ENCODE data around the gene FABP2.
"Not testable (repeated sequence)": the region's sequence is repeated elsewhere in the genome, so short reads cannot be mapped to it uniquely, and the experiment has no call there.

DNA sequence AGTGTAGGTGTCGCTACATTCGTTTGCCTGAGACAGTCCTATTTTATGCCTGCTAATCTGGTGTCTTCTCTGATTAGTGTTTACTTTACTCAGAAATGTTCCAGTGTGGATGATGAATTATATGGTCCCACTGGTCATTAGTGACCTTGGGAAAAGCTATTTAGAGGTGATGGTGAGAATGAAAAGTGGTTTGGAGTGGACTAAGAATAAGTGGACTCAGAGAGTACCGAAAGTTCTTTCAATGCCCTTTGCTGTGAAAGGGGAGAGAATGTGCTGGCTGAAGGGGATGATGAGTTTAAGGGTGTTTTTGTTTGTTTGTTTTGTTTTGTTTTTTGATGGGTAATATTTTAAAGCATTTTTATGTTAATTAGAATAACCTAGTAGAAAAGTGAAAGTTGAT, 40.5 kb upstream of the FABP2 start:
- TF ChIP-seq, protein P1, sequence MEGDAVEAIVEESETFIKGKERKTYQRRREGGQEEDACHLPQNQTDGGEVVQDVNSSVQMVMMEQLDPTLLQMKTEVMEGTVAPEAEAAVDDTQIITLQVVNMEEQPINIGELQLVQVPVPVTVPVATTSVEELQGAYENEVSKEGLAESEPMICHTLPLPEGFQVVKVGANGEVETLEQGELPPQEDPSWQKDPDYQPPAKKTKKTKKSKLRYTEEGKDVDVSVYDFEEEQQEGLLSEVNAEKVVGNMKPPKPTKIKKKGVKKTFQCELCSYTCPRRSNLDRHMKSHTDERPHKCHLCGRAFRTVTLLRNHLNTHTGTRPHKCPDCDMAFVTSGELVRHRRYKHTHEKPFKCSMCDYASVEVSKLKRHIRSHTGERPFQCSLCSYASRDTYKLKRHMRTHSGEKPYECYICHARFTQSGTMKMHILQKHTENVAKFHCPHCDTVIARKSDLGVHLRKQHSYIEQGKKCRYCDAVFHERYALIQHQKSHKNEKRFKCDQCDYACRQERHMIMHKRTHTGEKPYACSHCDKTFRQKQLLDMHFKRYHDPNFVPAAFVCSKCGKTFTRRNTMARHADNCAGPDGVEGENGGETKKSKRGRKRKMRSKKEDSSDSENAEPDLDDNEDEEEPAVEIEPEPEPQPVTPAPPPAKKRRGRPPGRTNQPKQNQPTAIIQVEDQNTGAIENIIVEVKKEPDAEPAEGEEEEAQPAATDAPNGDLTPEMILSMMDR (conservative IDR thresholded peaks at IDR 0.05; ENCODE audit: low read depth in 2 of 2): not testable (repeated sequence)
- TF ChIP-seq EZH2 (IDR thresholded peaks at IDR 0.05; ENCODE audit: low read depth, unreplicated experiment); CREB1 (CRISPR knock-in tag; IDR thresholded peaks at IDR 0.05; ENCODE audit: low read depth); EZH2phosphoT487 (IDR thresholded peaks at IDR 0.05; ENCODE audit: unreplicated experiment); JUNB (IDR thresholded peaks at IDR 0.05; ENCODE audit: unreplicated experiment); POLR2AphosphoS5 (IDR thresholded peaks at IDR 0.05; ENCODE audit: low read depth); ZNF114 (CRISPR knock-in tag; IDR thresholded peaks at IDR 0.05): not testable (repeated sequence)
- TF ChIP-seq, protein P2, sequence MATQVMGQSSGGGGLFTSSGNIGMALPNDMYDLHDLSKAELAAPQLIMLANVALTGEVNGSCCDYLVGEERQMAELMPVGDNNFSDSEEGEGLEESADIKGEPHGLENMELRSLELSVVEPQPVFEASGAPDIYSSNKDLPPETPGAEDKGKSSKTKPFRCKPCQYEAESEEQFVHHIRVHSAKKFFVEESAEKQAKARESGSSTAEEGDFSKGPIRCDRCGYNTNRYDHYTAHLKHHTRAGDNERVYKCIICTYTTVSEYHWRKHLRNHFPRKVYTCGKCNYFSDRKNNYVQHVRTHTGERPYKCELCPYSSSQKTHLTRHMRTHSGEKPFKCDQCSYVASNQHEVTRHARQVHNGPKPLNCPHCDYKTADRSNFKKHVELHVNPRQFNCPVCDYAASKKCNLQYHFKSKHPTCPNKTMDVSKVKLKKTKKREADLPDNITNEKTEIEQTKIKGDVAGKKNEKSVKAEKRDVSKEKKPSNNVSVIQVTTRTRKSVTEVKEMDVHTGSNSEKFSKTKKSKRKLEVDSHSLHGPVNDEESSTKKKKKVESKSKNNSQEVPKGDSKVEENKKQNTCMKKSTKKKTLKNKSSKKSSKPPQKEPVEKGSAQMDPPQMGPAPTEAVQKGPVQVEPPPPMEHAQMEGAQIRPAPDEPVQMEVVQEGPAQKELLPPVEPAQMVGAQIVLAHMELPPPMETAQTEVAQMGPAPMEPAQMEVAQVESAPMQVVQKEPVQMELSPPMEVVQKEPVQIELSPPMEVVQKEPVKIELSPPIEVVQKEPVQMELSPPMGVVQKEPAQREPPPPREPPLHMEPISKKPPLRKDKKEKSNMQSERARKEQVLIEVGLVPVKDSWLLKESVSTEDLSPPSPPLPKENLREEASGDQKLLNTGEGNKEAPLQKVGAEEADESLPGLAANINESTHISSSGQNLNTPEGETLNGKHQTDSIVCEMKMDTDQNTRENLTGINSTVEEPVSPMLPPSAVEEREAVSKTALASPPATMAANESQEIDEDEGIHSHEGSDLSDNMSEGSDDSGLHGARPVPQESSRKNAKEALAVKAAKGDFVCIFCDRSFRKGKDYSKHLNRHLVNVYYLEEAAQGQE (IDR thresholded peaks at IDR 0.05; ENCODE audit: unreplicated experiment): not testable (repeated sequence)
- TF ChIP-seq, protein P3, sequence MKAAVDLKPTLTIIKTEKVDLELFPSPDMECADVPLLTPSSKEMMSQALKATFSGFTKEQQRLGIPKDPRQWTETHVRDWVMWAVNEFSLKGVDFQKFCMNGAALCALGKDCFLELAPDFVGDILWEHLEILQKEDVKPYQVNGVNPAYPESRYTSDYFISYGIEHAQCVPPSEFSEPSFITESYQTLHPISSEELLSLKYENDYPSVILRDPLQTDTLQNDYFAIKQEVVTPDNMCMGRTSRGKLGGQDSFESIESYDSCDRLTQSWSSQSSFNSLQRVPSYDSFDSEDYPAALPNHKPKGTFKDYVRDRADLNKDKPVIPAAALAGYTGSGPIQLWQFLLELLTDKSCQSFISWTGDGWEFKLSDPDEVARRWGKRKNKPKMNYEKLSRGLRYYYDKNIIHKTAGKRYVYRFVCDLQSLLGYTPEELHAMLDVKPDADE (IDR thresholded peaks at IDR 0.05): not testable (repeated sequence)
